Stimulated activated CD8-positive, alpha-beta memory T cell treated with anti-CD3 and anti-CD28 coated beads, Interleukin-4, amount 100 ng/mL, for 1 hour (primary cell): ENCODE measurements around the gene ST6GAL1.

ENCODE experiments used
- DNase-seq, 2 donors: peaks; one replicate each; pipeline ENCODE4 v3.0.0-alpha.2; 2020; ENCODE audit warnings: low read depth in 2 of 2, low spot score in 1 of 2

ST6GAL1 gene

GRCh38 chr3:187072102-187072501, 141.8 kb downstream of the ST6GAL1 start:
- no peak for DNase-seq

- DNase-seq = no peak
These were observed 142.2 kb downstream of the ST6GAL1 start for GRCh38 chr3:187072511-187072910.

GRCh38 chr3:187073581-187074098, 143.3 kb downstream of the ST6GAL1 start:
- no peak for DNase-seq

- no peak for DNase-seq
These were observed 144.5 kb downstream of the ST6GAL1 start for GRCh38 chr3:187074846-187075245.

GRCh38 chr3:187076297-187076696, 146.0 kb downstream of the ST6GAL1 start:
- no peak for DNase-seq

GRCh38 chr3:187077085-187077484, 146.8 kb downstream of the ST6GAL1 start:
- DNase-seq = no peak

- no peak for DNase-seq
These were observed 147.2 kb downstream of the ST6GAL1 start for GRCh38 chr3:187077537-187077936.

- DNase-seq = no peak
These were observed 149.0 kb downstream of the ST6GAL1 start for GRCh38 chr3:187079090-187080022.

- no peak for DNase-seq
These were observed 150.6 kb downstream of the ST6GAL1 start for GRCh38 chr3:187080799-187081450.

GRCh38 chr3:187082758-187083375, 152.5 kb downstream of the ST6GAL1 start:
- DNase-seq = no peak

- no peak for DNase-seq
These were observed 153.8 kb downstream of the ST6GAL1 start for GRCh38 chr3:187084126-187084525.

GRCh38 chr3:187084580-187084979, 154.3 kb downstream of the ST6GAL1 start:
- DNase-seq = no peak

GRCh38 chr3:187085021-187085666, 154.8 kb downstream of the ST6GAL1 start:
- DNase-seq = no peak

GRCh38 chr3:187085933-187086332, 155.6 kb downstream of the ST6GAL1 start:
- no peak for DNase-seq

GRCh38 chr3:187086831-187087230, 156.5 kb downstream of the ST6GAL1 start:
- DNase-seq = no peak

- DNase-seq = no peak
These were observed 158.4 kb downstream of the ST6GAL1 start for GRCh38 chr3:187088701-187089100.

GRCh38 chr3:187093320-187093719, 163.0 kb downstream of the ST6GAL1 start:
- no peak for DNase-seq

GRCh38 chr3:187098923-187099512, 168.7 kb downstream of the ST6GAL1 start:
- no peak for DNase-seq

- DNase-seq = peak in 1 of 2 donors; percentile 14
These were observed 171.1 kb downstream of the ST6GAL1 start for GRCh38 chr3:187101184-187102072.
